HG03108 (cell line): ENCODE results near the gene VTA1.
A peak's percentile ranks its signal among the peaks of the same experiment; 100 is the strongest.
"Not testable (repeated sequence)": the region's sequence is repeated elsewhere in the genome, so short reads cannot be mapped to it uniquely, and the experiment has no call there.

ENCODE experiments used
- ATAC-seq: cut with Tn5 transposase; IDR thresholded peaks from one replicate; pipeline ENCODE4 v1.9.1; 2021; ENCODE audit warnings: moderate library complexity; ENCODE audit not compliant: unreplicated experiment

VTA1 gene, protein sequence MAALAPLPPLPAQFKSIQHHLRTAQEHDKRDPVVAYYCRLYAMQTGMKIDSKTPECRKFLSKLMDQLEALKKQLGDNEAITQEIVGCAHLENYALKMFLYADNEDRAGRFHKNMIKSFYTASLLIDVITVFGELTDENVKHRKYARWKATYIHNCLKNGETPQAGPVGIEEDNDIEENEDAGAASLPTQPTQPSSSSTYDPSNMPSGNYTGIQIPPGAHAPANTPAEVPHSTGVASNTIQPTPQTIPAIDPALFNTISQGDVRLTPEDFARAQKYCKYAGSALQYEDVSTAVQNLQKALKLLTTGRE

DNA sequence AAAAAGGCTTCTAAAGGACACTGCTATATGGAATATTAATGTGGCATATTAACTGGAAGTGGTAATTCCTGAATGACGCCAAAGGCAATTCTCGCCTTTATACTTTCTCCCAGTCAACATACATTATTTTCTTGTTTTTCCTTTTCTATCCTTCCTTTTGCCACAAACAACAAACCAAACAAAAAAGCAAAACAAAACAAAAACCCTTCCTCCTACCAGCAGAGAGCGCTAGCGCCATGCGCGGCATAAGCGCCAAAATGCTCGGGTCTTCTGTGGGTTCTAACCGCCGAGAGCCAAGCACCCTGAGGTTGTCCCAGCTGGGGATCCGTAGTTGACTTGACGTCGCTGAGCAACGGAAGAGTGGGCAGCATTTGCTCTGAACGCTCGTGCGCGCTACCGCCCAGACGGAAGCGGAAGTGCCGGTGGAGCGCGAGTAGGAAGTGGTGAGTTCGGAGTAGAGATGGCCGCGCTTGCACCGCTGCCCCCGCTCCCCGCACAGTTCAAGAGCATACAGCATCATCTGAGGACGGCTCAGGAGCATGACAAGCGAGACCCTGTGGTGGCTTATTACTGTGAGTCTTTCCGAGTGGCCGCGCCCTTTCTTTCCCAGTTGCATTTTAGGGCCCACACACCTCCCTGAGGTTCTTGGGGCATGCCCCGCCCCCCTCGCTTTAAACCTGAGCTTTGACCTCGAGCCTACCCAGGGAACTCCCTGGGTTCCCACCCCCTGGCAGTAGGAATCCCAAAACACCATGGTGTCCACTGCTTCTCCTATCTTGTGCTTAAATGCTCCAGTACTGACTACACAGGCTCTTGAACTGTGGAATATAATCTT, at the start of gene VTA1, which contains the start of gene NMBR:
TSS of gene VTA1 (plus strand) at position 436 of the 835 bp plus-strand sequence. CDS start at position 461, 25 bp downstream.
TSS of gene NMBR (minus strand) at position 295 of the 835 bp plus-strand sequence. CDS start 58,464 bp downstream, outside the sequence.
- peak; percentile 100 for ATAC-seq

DNA sequence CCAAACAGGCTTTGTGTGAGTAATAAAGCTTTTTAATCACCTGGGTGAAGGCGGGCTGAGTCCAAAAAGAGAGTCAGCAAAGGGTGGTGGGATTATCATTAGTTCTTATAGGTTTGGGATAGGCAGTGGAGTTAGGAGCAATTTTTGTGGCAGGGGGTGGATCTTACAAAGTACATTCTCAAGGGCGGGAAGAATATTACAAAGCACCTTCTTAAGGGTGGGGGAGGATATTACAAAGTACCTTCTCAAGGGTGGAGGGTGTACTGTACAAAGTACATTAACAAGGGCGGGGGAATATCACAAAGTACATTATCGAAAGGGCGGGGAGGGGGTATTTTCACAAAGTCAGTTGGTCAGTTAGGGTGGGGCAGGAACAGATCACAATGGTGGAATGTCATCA, 42.2 kb upstream of the VTA1 start:
- not testable (repeated sequence) for ATAC-seq

DNA sequence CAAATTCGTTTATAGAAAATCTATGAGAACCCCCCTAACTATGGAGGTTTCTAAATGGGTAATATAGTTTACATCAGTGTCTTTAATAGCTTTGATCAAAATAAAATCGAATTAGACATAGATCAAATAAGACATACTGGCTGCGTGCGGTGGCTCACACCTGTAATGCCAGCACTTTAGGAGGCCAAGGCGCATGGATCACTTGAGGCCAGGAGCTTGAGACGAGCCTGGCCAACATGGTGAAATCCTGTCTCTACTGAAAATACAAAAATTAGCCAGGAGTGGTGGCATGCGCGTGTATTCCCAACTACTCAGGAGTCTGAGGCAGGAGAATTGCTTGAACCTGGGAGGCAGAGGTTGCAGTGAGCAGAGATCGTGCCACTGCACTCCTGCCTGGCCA, 36.2 kb upstream of the VTA1 start:
- not testable (repeated sequence) for ATAC-seq

DNA sequence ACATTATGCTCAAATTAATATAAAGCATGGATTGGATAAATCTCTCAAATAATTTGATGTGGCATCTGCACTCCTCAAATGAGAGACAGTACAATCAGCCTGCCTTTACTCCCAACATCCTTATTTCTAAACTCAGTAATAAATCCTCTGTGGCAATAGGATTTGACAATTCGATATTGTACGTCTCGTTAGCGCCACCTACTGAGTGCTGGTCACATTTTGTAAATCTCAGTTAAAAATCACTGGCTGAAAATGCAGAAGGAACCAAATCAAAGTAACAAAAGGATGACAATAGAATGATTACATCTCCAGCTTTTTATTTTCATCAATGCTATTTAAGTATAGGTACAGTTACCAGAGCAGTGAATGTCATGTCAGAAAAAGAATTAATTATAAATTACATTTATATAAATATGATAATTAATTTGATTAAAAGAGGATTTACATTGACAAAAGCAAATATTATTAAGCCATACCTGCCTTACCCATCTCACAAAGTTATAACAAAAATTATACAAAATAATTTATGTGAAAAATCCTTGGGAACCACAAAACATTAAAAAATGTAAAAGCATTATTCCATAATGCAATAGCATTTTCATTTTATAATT, 34.5 kb upstream of the VTA1 start:
- ATAC-seq = no peak

DNA sequence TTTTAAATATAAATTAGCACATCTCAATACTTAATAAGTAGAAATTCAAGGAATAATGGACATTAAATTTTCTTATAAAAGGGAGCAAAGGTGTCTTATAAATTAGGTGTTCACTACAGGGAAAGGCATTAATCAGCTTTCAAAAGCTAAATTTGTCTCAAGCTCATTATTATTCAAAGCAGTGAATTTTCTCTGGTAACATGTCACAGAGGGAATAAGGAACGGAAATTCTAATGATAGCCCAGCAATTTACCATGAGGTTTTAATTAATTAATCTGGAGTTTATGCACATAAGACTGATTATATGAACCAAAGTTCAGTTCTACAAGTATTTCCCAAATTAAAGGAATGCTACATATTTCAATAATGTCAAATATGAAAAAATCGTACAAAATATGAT, 29.7 kb upstream of the VTA1 start:
- no peak for ATAC-seq

DNA sequence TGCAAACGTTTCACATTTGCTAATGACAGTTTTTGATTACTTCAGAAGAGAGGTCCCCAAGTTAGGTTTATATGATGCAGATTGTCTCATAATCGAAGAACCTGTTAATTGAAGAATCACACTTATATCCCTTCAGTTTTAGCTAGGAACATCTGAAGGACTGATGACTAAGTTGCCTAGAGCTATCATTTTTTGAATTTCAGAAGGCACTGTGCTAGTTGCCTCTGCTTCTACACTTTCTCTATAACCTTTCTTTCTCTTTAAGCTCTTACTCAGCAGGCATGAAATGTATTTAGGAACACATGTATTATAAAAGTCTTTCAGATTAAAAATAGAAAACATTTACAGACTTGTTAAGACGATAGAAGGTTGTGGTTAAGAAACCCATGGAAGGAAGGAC, 28.7 kb upstream of the VTA1 start:
- ATAC-seq = no peak

DNA sequence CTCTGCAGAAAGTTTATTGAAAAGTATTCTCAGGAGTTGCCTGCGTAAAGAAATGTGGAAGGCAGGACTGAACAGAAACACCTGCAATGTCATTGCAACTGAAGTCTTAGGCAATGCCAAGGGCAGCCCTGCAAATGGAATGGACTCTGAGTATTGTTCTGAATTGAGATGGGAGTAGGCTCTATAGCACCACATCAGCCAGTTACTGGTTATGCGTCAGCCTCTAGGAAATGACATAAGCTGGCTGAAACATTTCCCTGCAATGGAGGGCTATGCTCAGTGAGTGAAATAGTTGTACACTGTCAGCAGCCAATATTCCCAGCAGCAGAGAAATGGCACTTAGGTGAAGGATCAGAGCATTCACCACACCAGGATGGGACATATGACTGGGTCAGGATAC, 28.1 kb upstream of the VTA1 start:
- no peak for ATAC-seq

DNA sequence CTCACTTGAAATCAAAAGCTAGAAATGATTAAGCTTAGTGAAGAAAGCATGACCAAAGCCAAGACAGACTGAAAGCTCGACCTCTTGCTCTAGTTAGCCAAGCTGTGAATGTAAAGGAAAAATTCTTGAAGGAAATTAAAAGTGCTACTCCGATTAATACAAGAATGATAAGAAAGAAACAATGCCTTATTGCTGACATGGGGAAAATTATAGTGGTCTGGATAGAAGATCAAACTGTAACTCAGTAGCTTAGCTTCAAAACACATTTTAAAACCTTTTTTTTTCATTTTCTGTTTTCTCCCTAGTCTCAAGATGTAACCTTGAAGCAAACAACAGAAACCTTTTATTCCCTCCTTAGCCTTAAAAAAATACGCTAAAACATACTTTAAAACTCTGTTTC, 25.7 kb upstream of the VTA1 start:
- no peak for ATAC-seq

DNA sequence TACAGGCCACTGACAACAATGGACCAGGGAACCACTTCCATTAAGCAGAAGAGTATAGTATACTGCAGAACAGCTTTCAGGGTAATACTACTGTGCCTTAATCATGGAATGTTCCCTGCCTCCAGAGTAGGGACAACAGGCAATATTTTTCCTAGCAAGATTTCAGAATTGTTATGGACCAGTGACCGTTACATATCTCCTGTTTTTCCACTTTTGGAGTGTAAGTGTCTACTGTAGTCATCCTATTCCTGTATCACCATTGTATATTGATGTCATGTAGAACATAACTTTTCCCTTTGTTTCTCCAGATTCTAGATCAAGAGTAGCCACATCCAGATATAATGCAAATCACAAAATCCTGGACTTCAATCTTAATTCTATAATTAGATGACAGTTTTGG, 16.2 kb upstream of the VTA1 start:
- ATAC-seq = no peak

DNA sequence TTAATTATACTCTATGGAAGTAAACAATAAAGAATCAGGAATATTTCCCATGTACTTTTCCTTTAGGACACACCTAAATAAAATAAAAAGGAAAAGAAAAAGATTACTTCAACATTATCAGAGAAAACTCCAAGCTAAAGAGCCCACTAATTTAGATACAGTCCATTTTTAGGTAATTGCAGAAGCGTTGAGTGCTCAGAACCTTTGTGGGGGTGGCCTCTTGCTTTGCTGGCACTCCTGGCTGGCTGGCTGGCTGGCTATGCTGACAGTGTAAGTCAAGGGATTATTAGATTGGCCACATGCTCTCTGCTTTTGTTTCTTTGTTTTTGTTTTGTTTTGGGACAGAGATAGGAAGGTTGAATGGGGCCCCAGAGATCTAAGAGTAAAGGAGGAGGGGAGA, 14.4 kb upstream of the VTA1 start, which contains the start of gene GJE1:
TSS of gene GJE1 (plus strand) at position 301 of the 400 bp plus-strand sequence. CDS start 234 bp downstream, outside the sequence.
- no peak for ATAC-seq

DNA sequence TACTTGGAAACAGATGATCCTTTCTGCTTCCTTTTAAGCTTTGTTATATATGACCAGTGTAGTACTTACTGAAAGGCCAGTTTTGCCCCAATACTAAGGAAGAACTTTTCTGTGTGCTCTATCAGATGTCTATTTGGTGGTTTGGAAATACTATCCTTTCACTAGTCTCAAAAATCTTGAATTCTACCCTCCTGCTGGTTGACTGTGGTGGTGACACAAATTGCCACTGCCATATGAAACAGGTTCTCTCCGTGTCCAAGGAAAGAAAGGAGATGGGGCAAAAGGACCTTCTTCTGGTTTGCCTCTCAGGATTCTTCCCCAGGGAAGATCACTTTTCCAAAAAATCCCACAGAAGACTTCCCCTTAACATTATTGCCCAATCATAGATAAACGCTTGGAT, 8.2 kb upstream of the VTA1 start:
- no peak for ATAC-seq

DNA sequence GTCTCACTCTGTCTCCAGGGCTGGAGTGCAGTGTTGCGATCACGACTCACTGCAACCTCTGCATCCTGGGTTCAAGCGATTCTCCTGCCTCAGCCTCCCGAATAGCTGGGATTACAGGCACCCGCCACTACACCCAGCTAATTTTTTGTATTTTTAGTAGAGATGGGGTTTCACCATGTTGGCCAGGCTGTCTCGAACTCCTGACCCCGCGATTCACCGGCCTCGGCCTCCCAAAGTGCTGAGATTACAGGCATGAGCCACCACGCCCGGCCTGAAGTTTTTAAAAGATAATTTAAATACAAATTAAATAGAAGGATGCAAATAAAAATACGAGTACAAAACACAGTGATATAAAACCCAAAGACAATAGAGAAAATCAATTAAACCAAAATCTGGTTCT, 5.5 kb upstream of the VTA1 start:
- not testable (repeated sequence) for ATAC-seq

DNA sequence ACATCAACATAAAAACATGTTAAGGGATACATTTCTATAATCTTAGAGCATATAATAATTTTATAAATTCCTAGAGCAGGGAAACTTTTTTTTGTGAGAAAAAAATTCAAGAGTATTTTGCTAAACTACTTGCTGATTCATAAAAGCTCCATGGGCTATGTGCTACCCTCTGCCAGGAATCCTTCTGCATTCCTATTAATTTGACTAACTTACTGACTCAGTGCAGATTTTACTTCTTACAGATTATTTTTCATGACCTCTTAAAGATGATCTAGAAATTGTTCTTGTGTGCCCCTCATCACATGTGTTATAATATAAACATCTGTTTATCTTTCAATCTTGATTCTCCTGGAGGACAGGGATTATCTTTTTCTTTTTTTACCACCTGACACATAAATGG, 5.7 kb downstream of the VTA1 start:
- no peak for ATAC-seq

DNA sequence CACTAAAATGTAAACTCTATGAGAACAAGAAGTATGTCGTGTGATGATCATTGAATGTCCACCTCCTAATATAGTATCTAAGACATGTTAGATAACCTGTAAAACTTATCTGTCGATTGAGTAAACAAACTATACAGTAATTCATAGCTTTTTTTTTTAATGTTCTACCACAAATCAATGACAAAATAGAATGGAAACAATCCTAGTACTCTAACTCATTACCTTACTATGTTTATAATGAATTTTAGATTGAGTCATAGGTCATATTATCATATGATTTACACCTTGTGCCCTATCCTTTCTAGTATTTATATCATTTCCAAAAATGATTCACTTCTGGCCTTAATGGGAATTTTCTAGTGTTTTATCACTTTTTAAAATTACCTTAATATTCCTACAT, 6.1 kb downstream of the VTA1 start:
- ATAC-seq = no peak

DNA sequence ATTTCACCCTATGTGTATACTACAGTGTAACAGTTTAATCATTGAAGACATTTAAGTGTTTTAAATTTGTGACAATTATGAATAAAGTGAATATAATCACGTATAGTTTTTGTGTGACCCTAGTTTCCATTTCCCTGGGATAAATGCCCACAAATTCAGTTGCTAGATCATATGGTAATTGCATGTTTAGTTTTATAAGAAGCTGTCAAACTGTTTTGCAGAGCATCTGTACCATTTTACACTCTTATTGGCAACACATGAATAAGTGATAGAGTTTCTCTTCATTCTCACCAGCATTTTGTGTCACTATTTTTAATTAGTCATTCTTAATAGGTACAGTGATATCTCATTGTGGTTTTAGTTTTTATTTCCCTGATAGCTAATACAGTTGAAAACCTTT, 7.3 kb downstream of the VTA1 start:
- no peak for ATAC-seq

DNA sequence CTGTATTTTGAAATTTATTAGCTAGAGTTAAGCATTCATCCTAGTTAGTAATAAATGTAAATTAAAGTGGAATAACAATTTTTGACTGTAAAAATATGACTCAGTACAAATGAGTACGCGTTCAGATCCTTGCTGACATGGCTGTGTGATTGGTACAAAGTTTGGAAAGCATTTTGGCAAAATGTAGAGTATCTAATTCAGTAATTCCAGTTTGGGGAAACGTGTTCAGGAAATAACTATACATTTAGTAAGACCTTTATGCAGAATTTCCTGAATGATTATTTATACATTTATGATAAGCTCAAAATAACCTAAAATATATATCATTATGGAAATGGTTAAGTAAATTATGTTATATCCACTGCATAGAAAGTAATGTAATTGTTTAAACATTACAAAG, 8.0 kb downstream of the VTA1 start:
- no peak for ATAC-seq

DNA sequence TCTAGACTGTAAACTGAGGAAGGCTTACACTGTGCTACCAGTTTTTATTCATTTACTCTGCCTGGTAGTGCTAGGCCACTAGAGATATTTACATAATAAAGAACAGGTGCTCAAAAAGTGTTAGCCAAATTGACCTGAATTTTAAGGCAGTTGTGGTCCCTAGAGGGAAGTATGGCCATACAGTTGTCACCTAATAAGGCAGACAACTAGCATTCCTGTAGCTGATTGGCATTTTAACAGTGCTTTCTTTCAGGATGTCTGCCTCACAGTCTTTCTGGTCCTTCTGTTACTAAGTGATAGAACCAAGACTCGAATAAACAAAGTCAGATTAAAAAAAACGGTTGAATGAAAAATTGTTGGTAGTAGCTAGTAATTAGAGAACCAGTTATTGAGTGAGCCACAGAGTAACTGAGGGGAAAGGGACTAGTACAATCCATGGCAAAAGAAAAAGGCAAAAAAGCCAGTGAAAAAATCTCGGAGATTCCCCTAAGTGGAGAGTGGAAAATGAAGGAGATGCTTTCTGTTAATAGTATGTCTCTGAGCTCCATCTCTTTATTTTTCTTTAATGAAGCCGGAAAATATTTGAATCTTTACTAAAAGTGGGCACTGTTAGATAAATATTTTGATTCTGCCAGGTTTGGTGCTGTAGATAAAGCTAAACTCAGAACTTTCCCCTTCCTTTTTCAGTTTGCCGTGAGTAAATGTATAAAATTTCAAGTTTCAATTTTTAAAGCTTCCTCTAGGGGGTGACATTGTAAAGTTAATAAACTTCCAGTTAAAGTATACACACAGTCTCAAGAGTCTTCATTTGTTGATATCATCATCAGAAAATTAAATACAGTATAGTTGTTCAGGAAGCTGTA, 9.1 kb downstream of the VTA1 start:
- ATAC-seq = peak; percentile 42

DNA sequence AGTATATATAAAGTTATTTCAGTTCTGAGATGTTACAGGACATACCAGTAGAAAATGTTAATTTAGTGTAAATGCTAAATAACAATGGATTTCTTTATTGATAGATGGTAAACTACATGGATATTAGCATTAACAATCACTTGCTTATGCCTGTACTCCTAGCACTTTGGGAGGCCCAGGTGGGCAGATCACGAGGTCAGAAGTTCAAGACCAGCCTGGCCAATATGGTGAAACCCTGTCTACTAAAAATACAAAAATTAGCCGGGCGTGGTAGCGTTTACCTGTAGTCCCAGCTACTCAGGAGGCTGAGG, 9.7 kb downstream of the VTA1 start:
- not testable (repeated sequence) for ATAC-seq

DNA sequence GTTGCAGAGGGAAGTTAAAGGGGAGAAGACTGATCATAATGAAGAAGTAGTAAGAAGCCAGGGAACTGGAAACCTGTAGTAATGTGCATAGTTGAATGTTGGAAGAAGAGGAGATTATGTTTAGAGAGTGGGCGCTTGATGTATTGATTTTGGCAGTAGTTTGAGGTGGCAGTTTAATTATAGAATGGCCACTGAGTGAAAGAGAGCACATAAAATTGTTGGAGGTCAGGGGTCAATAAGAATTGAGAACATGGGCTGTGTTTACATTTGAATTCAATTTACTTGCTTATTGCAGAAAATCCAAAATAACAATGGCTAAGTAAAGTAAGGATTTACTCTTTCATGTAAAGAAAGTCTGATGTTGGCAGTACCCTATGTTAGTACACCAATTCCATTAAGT, 15.7 kb downstream of the VTA1 start:
- no peak for ATAC-seq

DNA sequence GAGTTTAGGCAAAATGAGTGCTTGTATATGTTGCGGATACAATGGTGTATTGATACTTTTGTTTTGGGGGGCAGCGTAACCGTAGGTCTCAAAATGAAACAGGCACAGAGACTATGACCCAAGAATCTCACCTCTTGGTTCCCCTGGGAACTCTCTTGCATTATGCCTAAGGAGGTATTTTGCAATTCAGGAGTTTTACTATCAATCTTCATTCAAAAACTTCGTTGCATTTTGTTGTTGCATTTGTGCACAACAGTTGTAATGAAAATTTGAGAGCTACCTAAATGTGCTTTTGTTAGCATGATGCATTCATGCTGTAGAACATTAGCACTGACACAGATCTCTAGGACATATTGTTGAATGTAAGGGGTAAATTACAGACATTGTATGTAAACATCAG, 18.2 kb downstream of the VTA1 start:
- no peak for ATAC-seq

DNA sequence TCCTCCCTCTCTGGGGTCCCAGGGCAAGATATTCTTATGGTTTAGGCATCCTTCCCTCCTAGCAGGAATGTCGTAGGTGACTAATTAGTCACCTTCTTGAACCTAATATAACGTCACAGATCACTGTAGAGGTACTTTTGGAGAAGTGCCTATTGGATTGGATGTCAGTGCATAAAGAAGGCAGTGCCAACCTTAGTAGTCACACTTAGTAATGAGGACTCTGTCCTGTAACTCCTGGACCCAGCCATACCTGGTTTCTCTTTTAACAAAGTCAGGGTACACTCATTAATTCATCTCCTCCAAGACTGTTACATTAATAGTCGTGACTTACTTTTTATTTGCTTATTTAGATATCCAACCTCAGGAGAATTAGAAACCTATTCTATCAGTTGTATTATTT, 20.0 kb downstream of the VTA1 start:
- no peak for ATAC-seq
